NCI-H1694 (cell line): Measurements from ENCODE around the gene EPN2.
"Not testable (repeated sequence)": the region's sequence is repeated elsewhere in the genome, so short reads cannot be mapped to it uniquely, and the experiment has no call there.

Experiments
- DNase-seq: peaks from one replicate; lab custom pipeline; 2025; lab: John Stamatoyannopoulos, UW

EPN2 gene

GRCh38 chr17:19237139-19237388 is at the start of gene EPN2:
Gene EPN2, plus strand, starts transcription at chr17:19237366. Its CDS starts 45,754 bp downstream, at chr17:19283120.
- not testable (repeated sequence) for DNase-seq

GRCh38 chr17:19187883-19188869 is 49.0 kb upstream of the EPN2 start:
- DNase-seq: not testable (repeated sequence)

- not testable (repeated sequence) for DNase-seq
These were observed 48.1 kb upstream of the EPN2 start for GRCh38 chr17:19188870-19189708.

GRCh38 chr17:19189781-19190405 is 47.3 kb upstream of the EPN2 start:
- not testable (repeated sequence) for DNase-seq

- not testable (repeated sequence) for DNase-seq
These were observed 40.6 kb upstream of the EPN2 start for GRCh38 chr17:19196382-19197204.

GRCh38 chr17:19202448-19202847 is 34.7 kb upstream of the EPN2 start:
- not testable (repeated sequence) for DNase-seq

GRCh38 chr17:19203429-19203828 is 33.7 kb upstream of the EPN2 start:
- DNase-seq: not testable (repeated sequence)

GRCh38 chr17:19215074-19215860 is 21.9 kb upstream of the EPN2 start:
- DNase-seq: not testable (repeated sequence)

- DNase-seq: not testable (repeated sequence)
These were observed 20.8 kb upstream of the EPN2 start for GRCh38 chr17:19216148-19216926.

GRCh38 chr17:19218914-19219313 is 18.3 kb upstream of the EPN2 start:
- not testable (repeated sequence) for DNase-seq

- not testable (repeated sequence) for DNase-seq
These were observed 17.8 kb upstream of the EPN2 start for GRCh38 chr17:19219384-19219783.

- DNase-seq: not testable (repeated sequence)
These were observed 17.0 kb upstream of the EPN2 start for GRCh38 chr17:19220195-19220594.

GRCh38 chr17:19226610-19227588 is 10.3 kb upstream of the EPN2 start:
- not testable (repeated sequence) for DNase-seq

- DNase-seq: not testable (repeated sequence)
These were observed 2.5 kb upstream of the EPN2 start for GRCh38 chr17:19234676-19235075.

- not testable (repeated sequence) for DNase-seq
These were observed 621 bp upstream of the EPN2 start for GRCh38 chr17:19236351-19237138.

- peak; percentile 6 for DNase-seq
These were observed 412 bp downstream of the EPN2 start for GRCh38 chr17:19237389-19238166.

GRCh38 chr17:19238167-19238505 is 970 bp downstream of the EPN2 start:
- peak; percentile 22 for DNase-seq
